CD14-positive monocyte (primary cell): ENCODE data around the gene NUDT1. TPM values are rescaled to one million over a fixed set of nuclear protein-coding genes. Genes with fewer than 3 reads are reported as not detected.

Experiments used
- DNase-seq, 3 donors: peaks; one replicate each; pipeline ENCODE4 v3.0.0-alpha.2; 2011 to 2022
- H2AFZ ChIP-seq: 2 replicates; pipeline ENCODE4 v1.6.0; 2012; ENCODE audit warnings: mild to moderate bottlenecking, low read depth, low read length, inconsistent platforms; ENCODE audit not compliant: insufficient read depth, poor library complexity, severe bottlenecking
- H3K27ac ChIP-seq, 2 donors: 1 replicate in 1 of 2; 2 replicates in 1 of 2; pipeline ENCODE4 v1.5.1; 2012 to 2013; ENCODE audit warnings: low read length in 2 of 2, control low read depth in 1 of 2, inconsistent platforms in 1 of 2, low read depth in 1 of 2, mild to moderate bottlenecking in 1 of 2
- H3K27me3 ChIP-seq, 2 donors: one replicate each; pipeline versions ENCODE4 v1.6.0 to v1.6.1; 2011 to 2013; ENCODE audit warnings: low read length in 2 of 2; ENCODE audit not compliant: control insufficient read depth in 2 of 2, insufficient read depth in 2 of 2
- H3K36me3 ChIP-seq, 2 donors: replicated peaks in 1 of 2; 1 replicate in 1 of 2; 2 replicates in 1 of 2; pipeline versions ENCODE4 v1.5.1 to v1.6.1; 2012 to 2013; ENCODE audit warnings: low read length in 2 of 2, control low read depth in 1 of 2, inconsistent platforms in 1 of 2, mild to moderate bottlenecking in 1 of 2; ENCODE audit not compliant: insufficient read depth in 2 of 2, control insufficient read depth in 1 of 2
- H3K4me1 ChIP-seq, 2 donors: 1 replicate in 1 of 2; 2 replicates in 1 of 2; pipeline versions ENCODE4 v1.5.1 to v1.6.1; 2012 to 2013; ENCODE audit warnings: low read length in 2 of 2, control low read depth in 1 of 2, inconsistent platforms in 1 of 2, mild to moderate bottlenecking in 1 of 2, moderate library complexity in 1 of 2; ENCODE audit not compliant: insufficient read depth in 2 of 2, control insufficient read depth in 1 of 2
- H3K4me2 ChIP-seq: replicated peaks from 2 replicates; pipeline ENCODE3; 2012; ENCODE audit warnings: low read length, moderate library complexity, mild to moderate bottlenecking; ENCODE audit not compliant: poor library complexity, severe bottlenecking; ENCODE audit errors: extremely low read depth
- H3K4me3 ChIP-seq, 3 experiments: fragments of 200-600 bp in 1 of 3; sonication (generic) in 1 of 3; replicated peaks in 1 of 3; 1 replicate in 2 of 3; 2 replicates in 1 of 3; pipeline ENCODE4 v1.5.1; 2011 to 2013; ENCODE audit warnings: low read length in 3 of 3, mild to moderate bottlenecking in 3 of 3, control low read depth in 2 of 3, low read depth in 2 of 3, inconsistent platforms in 1 of 3, moderate library complexity in 1 of 3
- H3K79me2 ChIP-seq: 2 replicates; pipeline ENCODE4 v1.6.0; 2012; ENCODE audit warnings: mild to moderate bottlenecking, control low read depth, inconsistent platforms, low read length, moderate library complexity; ENCODE audit not compliant: insufficient read depth
- H3K9ac ChIP-seq: 2 replicates; pipeline ENCODE4 v1.6.0; 2017; ENCODE audit warnings: low read length, mild to moderate bottlenecking; ENCODE audit not compliant: insufficient read depth, poor library complexity, severe bottlenecking
- H3K9me3 ChIP-seq, 2 donors: replicated peaks in 1 of 2; 1 replicate in 1 of 2; 2 replicates in 1 of 2; pipeline versions ENCODE4 v1.5.1 to v1.6.1; 2012 to 2013; ENCODE audit warnings: low read length in 2 of 2, control low read depth in 1 of 2; ENCODE audit not compliant: control insufficient read depth in 1 of 2, insufficient read depth in 1 of 2
- H4K20me1 ChIP-seq: 2 replicates; pipeline ENCODE4 v1.6.0; 2012; ENCODE audit warnings: mild to moderate bottlenecking, low read length, control low read depth, moderate library complexity; ENCODE audit not compliant: insufficient read depth
- H3K27ac Mint-ChIP-seq, 7 donors: one replicate each; pipeline ENCODE4 v1.8.0; 2020; ENCODE audit warnings: mild to moderate bottlenecking in 7 of 7, mixed read lengths in 7 of 7, moderate library complexity in 6 of 7, inconsistent platforms in 2 of 7
- H3K27me3 Mint-ChIP-seq, 3 donors: one replicate each; pipeline ENCODE4 v1.8.0; 2021 to 2022; ENCODE audit warnings: low read depth in 3 of 3, mild to moderate bottlenecking in 3 of 3, mixed read lengths in 3 of 3, moderate library complexity in 3 of 3, inconsistent platforms in 1 of 3
- H3K36me3 Mint-ChIP-seq, 2 donors: one replicate each; pipeline ENCODE4 v1.8.0; 2020; ENCODE audit warnings: mixed read lengths in 2 of 2, inconsistent platforms in 1 of 2, mild to moderate bottlenecking in 1 of 2
- H3K4me1 Mint-ChIP-seq: one replicate; pipeline ENCODE4 v1.8.0; 2020; ENCODE audit warnings: mild to moderate bottlenecking, mixed read lengths
- H3K4me3 Mint-ChIP-seq, 2 donors: one replicate each; pipeline ENCODE4 v1.8.0; 2020; ENCODE audit warnings: mild to moderate bottlenecking in 2 of 2, mixed read lengths in 2 of 2, moderate library complexity in 1 of 2
- H3K9me3 Mint-ChIP-seq, 7 donors: one replicate each; pipeline ENCODE4 v1.8.0; 2020 to 2022; ENCODE audit warnings: mixed read lengths in 7 of 7, mild to moderate bottlenecking in 6 of 7, moderate library complexity in 6 of 7, inconsistent platforms in 2 of 7
- WGBS: methylation state at CpG from one replicate; pipeline ENCODE4 v1.1.5; 2013; ENCODE audit warnings: missing lambda C conversion rate; ENCODE audit not compliant: insufficient coverage; 5-methylcytosine and 5-hydroxymethylcytosine counted together
- intact Hi-C, 2 donors: fragments of 100-400 bp; cut with micrococcal nuclease; formaldehyde crosslinking; loops; one replicate each; pipeline versions ENCODE4 v1.15.0 to v1.15.1; 2023
- polyA plus RNA-seq, 3 donors: library from polyadenylated mRNA; depleted of rRNA in 1 of 3; unstranded in 2 of 3; stranded (reverse) in 1 of 3; fragments of 300-500 nt in 2 of 3; fragments of >200 nt in 1 of 3; fragmentation: Illumina TruSeq in 2 of 3; gene quantifications; 1 replicate in 2 of 3; 2 replicates in 1 of 3; pipeline ENCODE4 v1.2.3, GENCODE V29; 2012 to 2021
- TF ChIP-seq, protein P1 (sequence below): fragments of 200-600 bp; IDR thresholded peaks from one replicate; pipeline ENCODE4 v1.8.0; 2022; ENCODE audit warnings: antibody characterized with exemption, mild to moderate bottlenecking

NUDT1 gene
- polyA plus RNA-seq, 3 donors, result 19.6 to 42.6 (median 40.8) TPM

DNA sequence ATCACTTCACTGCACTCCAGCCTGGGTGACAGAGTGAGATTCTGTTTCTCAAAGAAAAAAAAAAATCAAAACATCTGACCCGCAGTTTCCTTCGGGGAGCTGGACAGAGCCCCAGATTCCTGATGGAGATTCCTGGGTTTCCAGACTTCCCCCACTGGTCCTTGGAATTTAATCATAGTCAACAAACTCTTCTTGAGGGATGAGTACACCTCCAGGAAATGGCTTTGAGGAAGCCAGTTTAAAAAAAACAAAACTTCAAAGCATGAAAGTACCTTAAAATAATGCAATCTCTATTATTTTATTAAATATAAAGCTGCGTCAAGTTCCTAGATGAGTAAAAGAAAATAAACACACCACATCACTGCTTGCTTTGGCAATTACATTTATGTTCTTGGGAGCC, 8.1 kb upstream of the NUDT1 start:
- H3K9me3 Mint-ChIP-seq, result peaks cover 0 to 2% (median 0%) of the 10 kb centered on the region in 7 donors
- H3K9ac ChIP-seq, result no peak overlapping the region
- no peak for DNase-seq
- no peak overlapping the region for H3K27ac ChIP-seq
- H3K9me3 ChIP-seq, result no peaks in the 10 kb centered on the region
- peak overlapping the region in 1 of 7 donors; percentile 25 for H3K27ac Mint-ChIP-seq
- H3K27me3 Mint-ChIP-seq, result peaks cover 0 to 2% (median 0%) of the 10 kb centered on the region in 3 donors
- H3K4me1 Mint-ChIP-seq, result peaks cover 55% of the 10 kb centered on the region
- H3K79me2 ChIP-seq, result peaks cover 55% of the 10 kb centered on the region
- no peaks in the 10 kb centered on the region for H3K27me3 ChIP-seq
- H3K4me3 Mint-ChIP-seq, result no peak overlapping the region
- TF ChIP-seq, protein P1, sequence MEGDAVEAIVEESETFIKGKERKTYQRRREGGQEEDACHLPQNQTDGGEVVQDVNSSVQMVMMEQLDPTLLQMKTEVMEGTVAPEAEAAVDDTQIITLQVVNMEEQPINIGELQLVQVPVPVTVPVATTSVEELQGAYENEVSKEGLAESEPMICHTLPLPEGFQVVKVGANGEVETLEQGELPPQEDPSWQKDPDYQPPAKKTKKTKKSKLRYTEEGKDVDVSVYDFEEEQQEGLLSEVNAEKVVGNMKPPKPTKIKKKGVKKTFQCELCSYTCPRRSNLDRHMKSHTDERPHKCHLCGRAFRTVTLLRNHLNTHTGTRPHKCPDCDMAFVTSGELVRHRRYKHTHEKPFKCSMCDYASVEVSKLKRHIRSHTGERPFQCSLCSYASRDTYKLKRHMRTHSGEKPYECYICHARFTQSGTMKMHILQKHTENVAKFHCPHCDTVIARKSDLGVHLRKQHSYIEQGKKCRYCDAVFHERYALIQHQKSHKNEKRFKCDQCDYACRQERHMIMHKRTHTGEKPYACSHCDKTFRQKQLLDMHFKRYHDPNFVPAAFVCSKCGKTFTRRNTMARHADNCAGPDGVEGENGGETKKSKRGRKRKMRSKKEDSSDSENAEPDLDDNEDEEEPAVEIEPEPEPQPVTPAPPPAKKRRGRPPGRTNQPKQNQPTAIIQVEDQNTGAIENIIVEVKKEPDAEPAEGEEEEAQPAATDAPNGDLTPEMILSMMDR, result no peak
- peaks cover 35 to 47% of the 10 kb centered on the region in 2 donors for H3K4me1 ChIP-seq
- H3K4me3 ChIP-seq, result no peak overlapping the region
- intact Hi-C loops, result no loop called here
- peaks cover 38 to 55% of the 10 kb centered on the region in 2 donors for H3K36me3 Mint-ChIP-seq
- H2AFZ ChIP-seq, result no peak overlapping the region
- peaks cover 30 to 48% of the 10 kb centered on the region in 2 donors for H3K36me3 ChIP-seq
- no peak overlapping the region for H3K4me2 ChIP-seq
- peaks cover 19% of the 10 kb centered on the region for H4K20me1 ChIP-seq
- WGBS, result 100% methylated on average over 2 of the region's 3 CpGs

DNA sequence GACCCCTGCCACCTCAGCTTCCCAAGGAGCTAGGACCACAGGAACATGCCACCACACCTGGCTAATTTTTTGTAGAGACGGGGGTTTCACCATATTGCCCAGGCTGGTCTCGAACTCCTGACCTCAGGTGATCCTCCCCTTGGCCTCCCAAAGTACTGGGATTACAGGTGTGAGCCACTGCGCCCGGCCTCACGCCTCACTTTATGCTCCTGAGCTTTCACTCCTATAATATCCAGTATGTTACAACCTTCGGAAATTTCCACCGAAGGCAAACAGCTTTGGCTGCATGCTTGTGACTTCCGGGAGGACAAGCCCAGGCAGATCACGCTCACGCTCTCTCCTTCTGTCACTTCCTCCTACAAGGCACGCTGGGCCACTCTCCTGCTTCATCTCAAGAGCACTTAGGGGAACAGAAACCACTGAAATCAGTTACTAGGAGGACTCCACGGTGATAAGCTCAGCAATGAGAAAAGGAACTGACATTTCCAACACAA, 4.9 kb upstream of the NUDT1 start:
- Histone ChIP-seq H4K20me1 (peaks cover 6% of the 10 kb centered on the region), H3K4me1 (peaks cover 39 to 48% of the 10 kb centered on the region in 2 donors), H3K27ac (peak overlapping the region; percentile 97), H2AFZ (peak overlapping the region; percentile 59), H3K79me2 (peaks cover 62% of the 10 kb centered on the region), H3K9ac (peak overlapping the region; percentile 48), H3K9me3 (no peaks in the 10 kb centered on the region), H3K4me2 (peak overlapping the region; percentile 53), H3K36me3 (peaks cover 29 to 38% of the 10 kb centered on the region in 2 donors), H3K27me3 (no peaks in the 10 kb centered on the region), H3K4me3 (peak overlapping the region in 1 of 3 experiments; percentile 49)
- TF ChIP-seq, protein P1, result no peak
- Mint-ChIP-seq H3K4me1 (peaks cover 46% of the 10 kb centered on the region), H3K4me3 (peak overlapping the region; percentile 26 to 50), H3K27me3 (peaks cover 0 to 2% (median 0%) of the 10 kb centered on the region in 3 donors), H3K36me3 (peaks cover 33 to 50% of the 10 kb centered on the region in 2 donors), H3K27ac (peak overlapping the region; percentile 92 to 98 (median 97)), H3K9me3 (peaks cover 0 to 2% (median 0%) of the 10 kb centered on the region in 7 donors)
- intact Hi-C loops, result no loop called here
- 18% methylated on average over 8 of the region's 12 CpGs for WGBS
- peak; percentile 92 to 98 (median 96) for DNase-seq
